ENCODE measurements around the gene C1QC.
"Not testable (repeated sequence)": the region's sequence is repeated elsewhere in the genome, so short reads cannot be mapped to it uniquely, and the experiment has no call there.

C1QC gene

DNA sequence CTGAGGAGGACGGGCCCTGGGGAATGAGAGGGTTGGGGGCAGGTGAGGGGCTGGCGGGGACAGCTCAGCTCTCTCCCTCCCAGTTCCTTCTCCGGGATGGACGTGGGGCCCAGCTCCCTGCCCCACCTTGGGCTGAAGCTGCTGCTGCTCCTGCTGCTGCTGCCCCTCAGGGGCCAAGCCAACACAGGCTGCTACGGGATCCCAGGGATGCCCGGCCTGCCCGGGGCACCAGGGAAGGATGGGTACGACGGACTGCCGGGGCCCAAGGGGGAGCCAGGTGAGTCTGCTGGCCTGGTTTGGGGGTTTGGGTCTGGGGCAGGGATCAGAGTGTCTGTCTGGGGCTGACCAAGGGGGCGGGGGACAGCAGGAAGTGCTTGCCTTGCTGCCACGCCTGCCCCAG is 495 bp downstream of the C1QC start:
- in situ Hi-C loops (cut with MboI; ENCODE audit: low sequenced_read_pairs): loop anchor here (10.0 to 25.0 kb wide), 2 partner anchors 219 to 532 kb away; no protein-coding TSS in a partner anchor

DNA sequence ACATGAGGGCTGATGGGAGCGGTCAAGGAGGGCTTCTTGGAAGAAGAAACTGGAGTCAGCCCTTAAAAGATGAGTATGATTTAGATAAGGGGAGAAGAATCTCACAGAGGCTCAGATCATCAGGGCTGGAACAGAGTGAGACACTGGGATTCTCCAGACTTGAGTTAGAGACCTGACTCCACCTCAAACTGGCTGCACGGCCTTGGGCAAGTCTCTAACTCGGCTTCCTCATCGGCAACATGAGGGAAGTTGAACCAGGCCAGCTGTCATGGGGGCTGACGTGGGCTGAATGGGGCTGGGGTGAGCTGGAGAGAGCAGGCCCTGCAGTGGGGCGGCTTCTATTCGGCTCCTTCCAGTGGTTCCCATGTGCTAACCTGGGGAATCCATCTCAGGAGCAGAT is 2.5 kb downstream of the C1QC start:
- in situ Hi-C loops (cut with MboI; ENCODE audit: low sequenced_read_pairs): loop anchor here (10.0 to 25.0 kb wide), 2 partner anchors 221 to 534 kb away; no protein-coding TSS in a partner anchor

DNA sequence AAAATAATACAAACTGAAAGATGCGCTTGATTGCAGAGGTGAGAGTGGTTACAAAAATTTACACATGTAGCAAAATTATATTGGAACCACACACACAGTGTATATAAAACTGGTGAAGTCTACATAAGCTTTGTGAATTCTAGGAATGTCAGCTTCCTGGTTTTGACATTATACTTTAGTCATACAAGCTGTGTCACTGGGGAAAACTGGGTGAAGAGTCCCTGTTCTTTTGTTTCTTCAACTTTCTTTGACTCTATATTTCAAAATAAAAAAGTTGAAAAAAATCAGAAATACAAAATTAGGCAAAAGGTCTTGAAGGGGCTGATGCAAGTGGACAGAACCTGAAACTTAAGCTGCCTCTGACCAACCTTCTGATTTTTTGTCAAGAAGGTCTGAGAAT is 3.0 kb downstream of the C1QC start:
- in situ Hi-C loops (cut with MboI; ENCODE audit: low sequenced_read_pairs): loop anchor here (10.0 to 25.0 kb wide), 2 partner anchors 222 to 534 kb away; no protein-coding TSS in a partner anchor

DNA sequence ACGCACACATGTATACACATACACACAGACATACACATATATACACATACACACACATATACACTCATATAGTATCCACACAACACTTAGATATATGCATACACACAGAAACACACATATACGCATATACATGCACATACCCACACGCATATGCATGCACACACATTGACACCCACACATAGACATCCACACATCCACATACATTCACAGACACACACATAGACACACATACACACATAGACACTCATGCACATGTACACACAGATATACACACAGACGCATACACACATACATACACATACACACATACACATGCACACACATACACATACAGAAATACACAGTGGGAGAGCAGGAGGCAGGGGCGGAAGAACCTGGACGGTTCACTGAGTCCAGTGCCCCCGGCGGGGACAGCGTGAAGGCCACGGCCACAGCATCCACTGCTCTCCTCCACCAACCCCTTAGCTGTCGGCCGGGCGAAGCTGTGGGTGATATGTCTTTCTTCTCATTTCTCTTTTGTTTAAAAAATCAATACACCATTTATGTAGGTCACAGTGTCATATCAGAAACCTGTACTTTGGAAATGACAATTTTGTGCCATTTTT is 6.8 kb downstream of the C1QC start:
- in situ Hi-C loops (cut with MboI; ENCODE audit: low sequenced_read_pairs): no loop called here

DNA sequence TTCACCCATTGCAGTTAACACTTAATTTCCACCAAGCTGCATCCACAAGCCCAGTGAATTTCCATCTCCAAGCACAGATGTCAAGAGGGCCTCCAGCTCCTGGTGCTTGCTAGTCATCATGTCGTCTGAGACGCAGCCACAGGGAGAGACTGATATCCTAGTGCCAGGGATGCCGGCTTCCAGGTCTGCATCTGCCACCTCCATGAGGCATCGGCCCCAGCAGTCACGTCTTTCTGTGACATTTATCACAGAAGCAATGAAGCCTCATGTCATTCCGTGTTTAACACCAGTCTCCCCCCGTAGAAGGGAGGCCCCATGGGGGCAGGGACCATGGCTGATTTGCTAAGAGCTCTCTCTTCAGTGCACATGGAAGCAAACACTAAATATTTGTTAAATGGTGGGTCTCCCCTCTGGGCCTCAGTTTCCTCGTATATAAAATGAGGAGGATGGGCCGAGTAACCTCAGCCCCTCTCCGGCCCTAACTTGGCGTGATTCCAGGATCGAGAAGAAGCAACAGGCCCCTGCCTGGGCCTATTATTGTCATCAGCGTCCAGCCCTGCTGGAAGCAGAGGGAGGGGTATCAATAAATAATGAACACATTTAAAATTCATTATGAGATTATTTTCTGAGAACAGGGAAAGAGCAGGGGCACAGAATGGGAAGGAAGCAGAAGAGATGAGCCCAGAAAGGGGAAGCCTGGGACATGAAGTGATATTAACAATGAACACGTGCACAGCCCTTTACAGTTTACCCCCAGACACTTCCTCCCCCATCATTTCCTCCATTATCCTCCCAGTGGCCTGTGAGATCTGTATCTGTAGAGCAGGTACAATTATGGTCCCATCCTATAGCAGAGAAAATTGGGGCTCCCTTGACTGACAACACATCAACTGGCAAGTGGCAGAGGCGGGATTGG is 8.8 kb downstream of the C1QC start:
- in situ Hi-C loops (cut with MboI; ENCODE audit: low sequenced_read_pairs): no loop called here

DNA sequence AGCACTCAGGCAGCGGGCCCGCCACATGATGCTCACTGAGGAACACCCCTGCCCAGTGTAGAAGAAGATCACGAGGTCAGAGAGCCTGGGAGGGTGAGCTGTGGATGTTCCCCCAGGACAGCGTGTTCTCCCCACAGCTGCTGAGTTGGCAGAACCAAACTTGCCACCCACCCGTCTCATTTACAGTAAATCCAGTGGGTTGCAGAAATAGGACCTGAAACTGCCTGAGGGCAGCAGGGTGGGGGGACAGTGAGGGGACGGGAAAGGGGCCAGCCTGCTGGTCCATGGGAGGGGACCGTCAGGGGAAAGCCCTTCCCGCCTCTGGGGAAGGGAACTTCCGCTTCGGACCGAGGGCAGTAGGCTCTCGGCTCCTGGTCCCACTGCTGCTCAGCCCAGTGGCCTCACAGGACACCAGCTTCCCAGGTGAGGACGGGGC is 9.5 kb downstream of the C1QC start, which contains the start of gene C1QB:
Gene C1QB, plus strand, starts transcription at position 356 of the 436 bp plus-strand sequence. CDS start 6,227 bp downstream, outside the sequence.
- in situ Hi-C loops (cut with MboI; ENCODE audit: low sequenced_read_pairs): no loop called here

DNA sequence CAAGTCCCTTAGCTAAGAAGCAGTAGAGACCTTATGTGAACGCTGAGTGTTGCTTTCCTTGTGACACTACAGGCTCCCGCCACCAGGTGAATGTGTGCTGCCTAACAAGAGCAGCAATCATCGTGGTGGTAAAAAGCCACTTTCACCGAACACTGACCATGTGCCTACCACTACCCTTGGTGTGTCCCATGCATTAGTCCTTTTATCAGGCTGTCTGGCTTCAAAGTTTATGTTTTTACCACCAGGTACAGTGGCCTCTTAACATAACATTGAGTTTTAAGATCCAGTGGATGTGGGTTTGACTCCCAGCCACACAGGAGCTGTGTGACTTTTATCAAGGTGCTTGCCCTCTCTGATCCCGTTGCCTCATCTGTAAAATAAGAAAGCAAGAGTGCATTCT is 11.3 kb downstream of the C1QC start:
- in situ Hi-C loops (cut with MboI; ENCODE audit: low sequenced_read_pairs): no loop called here

DNA sequence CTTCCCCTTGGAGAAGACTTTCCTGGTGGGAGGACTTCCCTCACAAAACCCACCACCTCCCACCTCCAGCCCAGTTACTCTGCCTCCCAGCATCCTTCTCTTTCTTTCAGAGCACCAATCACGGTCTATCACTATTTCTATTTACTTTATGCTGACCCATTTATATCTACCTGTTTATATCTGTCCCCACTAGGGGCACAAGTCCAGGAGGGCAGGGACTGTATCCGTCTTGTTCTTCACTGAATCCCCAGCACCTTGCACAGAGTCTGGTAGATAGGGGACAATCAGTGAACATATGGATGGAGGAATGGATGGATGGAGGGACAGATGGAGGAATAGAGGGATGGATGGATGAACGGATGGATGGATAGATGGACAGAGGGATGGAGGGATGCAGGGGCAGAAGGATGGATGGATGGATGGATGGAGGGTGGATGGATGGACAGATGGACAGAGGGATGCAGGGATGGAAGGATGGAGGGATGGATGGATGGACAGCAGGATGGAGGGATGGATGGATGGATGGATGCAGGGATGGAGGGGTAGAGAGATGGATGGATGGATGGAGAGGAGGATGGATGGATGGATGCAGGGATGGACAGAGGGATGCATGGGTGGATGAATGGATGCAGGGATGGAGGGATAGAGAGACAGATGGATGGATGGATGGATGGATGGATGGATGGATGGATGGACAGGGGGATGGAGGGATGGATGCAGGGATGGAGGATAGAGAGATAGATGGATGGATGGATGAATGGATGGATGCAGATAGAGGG is 15.1 kb downstream of the C1QC start:
- in situ Hi-C loops (cut with MboI; ENCODE audit: low sequenced_read_pairs): no loop called here

DNA sequence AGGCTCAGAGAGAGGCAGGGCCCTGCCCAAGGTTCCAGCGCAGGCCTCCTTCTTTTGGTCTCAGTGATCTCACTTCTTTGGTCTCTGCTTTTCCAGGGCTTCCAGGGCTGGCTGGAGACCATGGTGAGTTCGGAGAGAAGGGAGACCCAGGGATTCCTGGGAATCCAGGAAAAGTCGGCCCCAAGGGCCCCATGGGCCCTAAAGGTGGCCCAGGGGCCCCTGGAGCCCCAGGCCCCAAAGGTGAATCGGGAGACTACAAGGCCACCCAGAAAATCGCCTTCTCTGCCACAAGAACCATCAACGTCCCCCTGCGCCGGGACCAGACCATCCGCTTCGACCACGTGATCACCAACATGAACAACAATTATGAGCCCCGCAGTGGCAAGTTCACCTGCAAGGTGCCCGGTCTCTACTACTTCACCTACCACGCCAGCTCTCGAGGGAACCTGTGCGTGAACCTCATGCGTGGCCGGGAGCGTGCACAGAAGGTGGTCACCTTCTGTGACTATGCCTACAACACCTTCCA is 17.3 kb downstream of the C1QC start:
- in situ Hi-C loops (cut with MboI; ENCODE audit: low sequenced_read_pairs): no loop called here

DNA sequence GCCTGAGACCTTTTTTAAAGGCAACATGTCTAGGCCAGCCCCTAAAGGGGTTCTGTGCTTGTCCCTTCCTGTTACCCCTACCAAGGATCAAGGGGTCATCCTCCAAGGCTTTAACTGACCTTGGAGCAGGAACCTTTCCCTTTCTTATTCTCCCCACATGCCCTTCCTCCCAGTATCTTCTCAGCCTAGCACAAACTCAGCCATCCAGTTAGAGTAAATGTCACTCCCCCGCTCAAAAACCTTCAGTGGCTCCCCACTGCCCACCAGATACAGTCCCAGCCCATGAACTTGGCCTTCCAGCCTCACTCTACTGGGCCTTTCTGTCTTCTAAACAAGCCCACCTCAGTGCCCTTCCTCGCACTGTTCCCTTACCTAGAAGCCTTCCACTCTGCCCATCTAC is 18.4 kb downstream of the C1QC start:
- in situ Hi-C loops (cut with MboI; ENCODE audit: low sequenced_read_pairs): no loop called here

DNA sequence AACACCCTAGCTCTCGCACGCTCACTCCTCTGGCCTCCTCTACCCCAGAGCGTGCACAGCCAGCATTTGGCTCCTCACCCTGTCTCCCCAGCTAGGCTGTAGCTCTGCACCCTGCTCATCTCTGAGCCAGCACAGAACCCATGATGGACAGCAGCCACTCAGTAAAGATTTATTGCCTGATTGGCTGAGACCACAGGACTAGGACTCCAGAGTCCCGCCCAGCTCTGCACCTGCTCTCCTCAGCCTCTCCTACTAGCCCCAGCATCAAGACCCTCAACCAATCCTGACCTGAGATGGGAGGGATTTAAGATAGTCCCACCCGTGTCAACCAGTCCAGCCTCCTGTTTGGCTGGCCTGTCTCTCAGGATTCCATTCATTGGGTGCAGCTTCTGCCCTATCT is 18.9 kb downstream of the C1QC start:
- in situ Hi-C loops (cut with MboI; ENCODE audit: low sequenced_read_pairs): no loop called here

DNA sequence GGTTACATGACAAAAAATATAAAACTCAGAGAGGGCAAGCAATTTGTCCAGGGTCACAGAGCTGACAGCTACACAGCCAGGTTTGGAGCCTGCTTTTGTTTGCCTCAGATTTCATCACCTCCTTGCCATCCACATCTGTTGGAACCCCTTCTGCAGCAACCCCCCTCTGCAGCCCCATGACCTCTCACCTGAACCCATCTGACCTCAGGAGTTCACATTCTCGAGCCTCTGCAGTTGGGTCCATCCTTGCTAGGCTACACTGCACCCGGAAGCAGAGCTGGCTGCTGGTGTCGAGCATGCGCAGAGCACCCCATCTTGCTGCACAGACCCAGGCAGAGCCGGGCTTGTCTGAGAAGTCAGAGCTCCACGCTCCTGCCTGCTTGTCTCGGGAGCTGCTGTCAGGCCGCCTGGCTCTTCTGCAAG is 19.6 kb downstream of the C1QC start:
- in situ Hi-C loops (cut with MboI; ENCODE audit: low sequenced_read_pairs): no loop called here

DNA sequence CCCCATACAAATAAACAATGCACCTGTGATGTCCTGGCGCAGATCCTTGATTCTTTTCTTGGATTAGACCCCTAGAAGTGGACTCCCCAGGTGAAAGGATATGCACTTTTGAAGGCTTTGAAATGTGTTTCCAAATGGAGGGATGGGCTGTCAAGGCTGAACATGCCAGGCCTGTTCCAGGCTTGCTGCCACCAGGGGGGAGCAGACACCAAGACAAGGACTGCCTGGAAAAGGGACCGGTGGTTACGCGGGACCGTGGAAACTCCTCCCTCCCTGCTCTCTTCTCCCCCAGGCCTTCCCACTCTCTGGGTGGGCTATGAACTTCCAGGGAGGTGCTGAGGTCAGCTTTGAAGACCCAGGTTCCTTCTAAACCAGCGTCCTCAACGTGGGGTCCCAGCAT is 22.3 kb downstream of the C1QC start:
- in situ Hi-C loops (cut with MboI; ENCODE audit: low sequenced_read_pairs): no loop called here

DNA sequence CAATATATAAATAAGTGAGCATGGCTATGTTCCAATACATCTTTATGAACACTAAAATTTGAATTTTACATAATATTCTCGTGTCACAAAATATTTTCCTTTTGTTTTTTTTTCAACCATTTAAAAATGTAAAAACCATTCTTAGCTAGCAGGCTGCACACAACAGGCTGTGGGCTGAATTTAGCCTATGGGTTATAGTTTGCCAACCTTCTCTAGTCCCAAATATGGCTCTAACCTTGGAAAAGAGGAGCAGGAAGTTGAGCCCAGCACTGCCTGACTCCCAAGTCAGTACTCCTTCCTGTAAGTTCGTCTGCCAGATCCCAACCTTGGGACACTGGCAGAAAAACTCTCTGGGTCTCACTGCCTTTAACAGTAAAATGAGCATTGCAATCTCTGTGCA is 23.0 kb downstream of the C1QC start:
- in situ Hi-C loops (cut with MboI; ENCODE audit: low sequenced_read_pairs): no loop called here

DNA sequence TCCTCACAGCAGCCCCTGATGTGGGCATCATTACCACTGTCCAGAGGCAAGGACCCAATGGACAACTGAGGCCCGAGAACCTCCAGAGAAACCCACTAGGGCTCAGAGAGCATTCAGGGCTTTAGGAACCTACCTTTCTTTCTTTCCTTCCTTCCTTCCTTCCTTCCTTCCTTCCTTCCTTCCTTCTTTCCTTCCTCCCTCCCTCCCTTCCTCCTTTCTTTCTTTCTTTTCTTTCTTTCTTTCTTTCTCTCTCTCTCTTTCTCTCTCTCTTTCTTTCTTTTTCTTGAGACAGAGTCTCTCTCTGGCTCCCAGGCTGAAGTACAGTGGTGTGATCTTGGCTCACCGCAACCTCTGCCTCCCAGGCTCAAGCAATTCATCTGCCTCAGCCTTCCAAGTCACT is 25.4 kb downstream of the C1QC start:
- in situ Hi-C loops (cut with MboI; ENCODE audit: low sequenced_read_pairs): not testable (repeated sequence)

DNA sequence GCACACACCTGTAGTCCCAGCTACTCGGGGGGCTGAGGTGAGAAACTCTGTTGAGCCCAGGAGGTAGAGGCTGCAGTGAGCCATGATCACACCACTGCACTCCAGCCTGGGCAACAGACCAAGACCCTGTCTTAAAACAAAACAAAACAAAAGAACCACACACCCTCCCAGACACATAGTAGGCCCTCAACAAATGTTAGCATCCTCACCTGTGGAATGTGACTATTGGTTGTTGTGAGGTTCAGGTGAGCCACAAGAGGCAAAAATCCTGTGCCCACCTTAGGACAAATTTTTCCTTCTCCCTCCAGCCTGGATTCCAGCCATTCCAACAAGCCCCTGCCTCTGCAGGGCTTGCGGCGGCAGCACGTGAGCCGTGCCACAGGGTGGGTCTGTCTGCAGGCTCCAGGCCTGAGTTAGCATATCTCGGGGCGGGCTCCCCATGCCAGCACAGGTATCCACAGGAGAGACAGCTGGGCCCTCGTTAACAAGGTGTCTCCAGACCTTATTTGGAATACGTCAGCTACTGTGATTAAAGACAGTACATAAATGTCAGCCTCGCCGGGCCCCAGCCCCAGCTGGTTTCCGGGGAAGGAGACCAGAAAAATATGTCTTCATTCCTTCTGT is 27.0 kb downstream of the C1QC start:
- in situ Hi-C loops (cut with MboI; ENCODE audit: low sequenced_read_pairs): no loop called here

DNA sequence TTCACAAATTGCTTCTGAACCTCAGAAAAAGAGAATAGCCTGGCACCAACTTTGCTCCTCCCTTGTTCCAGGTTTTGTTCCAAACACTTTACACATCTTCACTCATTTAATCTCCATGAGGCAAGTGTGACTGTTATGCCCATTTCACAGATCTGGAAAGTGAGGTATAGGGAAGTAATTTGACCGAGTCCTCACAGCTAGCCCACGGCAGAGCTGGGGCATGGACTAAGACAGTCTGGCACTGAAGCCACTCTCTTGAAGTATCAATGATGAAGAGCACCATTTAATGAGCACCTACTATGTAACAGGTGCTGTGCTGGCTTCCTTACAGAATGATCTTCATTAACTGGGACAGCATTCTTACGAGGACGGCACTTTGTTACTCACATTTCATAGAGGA is 28.6 kb downstream of the C1QC start:
- in situ Hi-C loops (cut with MboI; ENCODE audit: low sequenced_read_pairs): no loop called here

DNA sequence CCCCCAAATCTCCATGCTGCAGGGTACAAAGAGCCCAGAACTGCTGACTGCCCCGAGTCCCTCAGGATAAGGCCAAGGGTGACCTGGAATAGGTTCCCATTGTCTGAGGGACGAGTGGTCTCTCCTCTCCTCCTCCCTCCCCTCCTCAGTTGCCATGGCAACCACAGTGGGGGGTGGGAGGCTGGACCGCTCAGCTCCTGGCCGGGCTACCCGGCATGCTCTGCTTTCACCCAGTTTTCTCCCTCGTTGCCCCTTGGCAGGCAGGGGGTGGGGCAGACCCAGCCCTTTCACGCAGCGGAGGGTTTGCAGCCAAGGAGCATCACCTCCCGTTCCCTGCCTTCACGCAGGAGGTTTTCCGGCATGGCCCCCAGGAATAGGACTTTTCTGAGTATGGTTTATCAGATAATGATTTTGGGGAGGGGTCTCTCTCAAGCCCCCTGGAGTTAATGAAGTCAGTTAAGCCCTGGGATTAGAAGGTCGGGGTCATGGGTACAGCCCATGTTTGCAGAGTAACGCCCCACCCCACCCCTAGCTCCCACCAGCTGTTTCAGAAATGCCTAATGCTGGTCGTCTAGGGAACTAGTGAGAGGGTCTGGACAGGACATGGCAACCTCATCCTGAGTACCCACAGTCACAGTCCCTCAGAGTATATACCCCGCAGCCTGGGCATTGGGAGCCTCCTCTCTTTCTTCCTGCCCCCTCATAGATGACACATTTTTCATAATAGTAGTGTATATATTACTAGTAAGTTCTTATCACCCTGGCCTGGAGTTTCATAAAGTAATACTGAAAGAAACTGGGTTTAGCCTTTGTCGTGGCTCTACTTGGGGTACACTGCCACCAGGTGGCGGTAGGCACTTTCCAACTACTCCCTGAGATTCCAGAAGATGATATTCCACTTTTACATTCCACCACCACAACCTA is 30.3 kb downstream of the C1QC start:
- in situ Hi-C loops (cut with MboI; ENCODE audit: low sequenced_read_pairs): no loop called here

DNA sequence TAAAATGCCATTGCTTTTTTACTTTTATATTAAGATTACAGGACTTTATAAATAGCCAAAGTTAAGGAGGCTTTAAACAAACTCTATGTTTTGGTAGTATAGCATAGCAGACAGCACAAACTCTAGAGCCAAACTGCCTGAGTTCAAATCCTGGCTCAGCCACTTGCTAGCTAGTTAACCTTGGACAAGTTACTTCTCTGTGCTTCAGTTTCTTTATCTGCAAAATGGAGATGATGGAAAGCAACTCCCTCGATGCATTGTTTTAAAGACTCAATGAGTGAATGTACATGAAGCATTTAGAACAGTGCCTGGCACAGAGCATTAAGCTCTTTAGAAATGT is 30.9 kb downstream of the C1QC start:
- in situ Hi-C loops (cut with MboI; ENCODE audit: low sequenced_read_pairs): no loop called here

DNA sequence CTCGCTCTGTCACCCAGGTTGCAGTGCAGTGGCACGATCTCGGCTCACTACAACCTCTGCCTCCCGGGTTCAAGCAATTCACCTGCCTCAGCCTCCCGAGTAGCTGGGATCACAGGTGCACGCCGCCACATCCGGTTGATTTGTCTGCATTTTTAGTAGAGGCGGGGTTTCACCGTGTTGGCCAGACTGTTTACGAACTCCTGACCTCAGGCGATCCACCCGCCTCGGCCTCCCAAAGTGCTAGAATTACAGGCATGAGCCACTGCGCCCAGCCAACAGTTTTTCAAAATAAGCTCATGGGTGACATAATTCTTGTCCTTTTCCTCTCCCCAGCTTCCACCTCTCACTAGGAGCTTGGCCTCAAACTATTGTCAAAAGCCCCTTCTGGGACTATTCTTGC is 32.7 kb downstream of the C1QC start:
- in situ Hi-C loops (cut with MboI; ENCODE audit: low sequenced_read_pairs): not testable (repeated sequence)
